A673 (cell line): ENCODE data around the gene EGFR.

Experiments
- EZH2 ChIP-seq: fragments of 200-600 bp; sonication (generic); IDR thresholded peaks from 2 replicates; pipeline ENCODE4 v1.6.1; 2017; ENCODE audit warnings: borderline replicate concordance, low read depth, mild to moderate bottlenecking, mixed read lengths, antibody characterized with exemption, low read length; ENCODE audit not compliant: poor library complexity, severe bottlenecking
- TF ChIP-seq, protein P1 (sequence below): fragments of 300-800, 200-600 bp; sonication (generic); conservative IDR thresholded peaks from 2 replicates; pipeline ENCODE4 v1.5.1; 2017; ENCODE audit warnings: low read depth, mild to moderate bottlenecking, antibody characterized with exemption, low read length, moderate library complexity, mixed read lengths

DNA sequence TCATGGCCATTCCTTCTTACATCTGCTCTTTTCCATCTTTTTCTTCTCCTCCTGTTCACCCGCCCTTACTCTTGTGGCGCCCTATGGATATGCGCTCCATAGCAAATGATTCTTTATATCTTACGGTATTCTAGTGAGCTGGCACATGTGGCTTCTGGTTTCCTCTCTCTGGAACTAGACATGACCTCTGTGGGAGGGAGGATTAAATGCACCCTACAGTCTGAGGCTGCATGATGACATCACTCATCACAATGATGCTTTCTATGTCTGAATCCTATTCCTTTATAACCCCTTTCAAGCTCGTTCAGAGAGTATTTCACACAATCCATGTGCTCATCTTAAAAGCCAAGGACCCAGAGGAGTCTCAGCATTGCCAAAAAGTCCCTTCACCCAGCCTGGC is 153.3 kb downstream of the EGFR start:
- no peak for TF ChIP-seq EZH2
- TF ChIP-seq, protein P1, sequence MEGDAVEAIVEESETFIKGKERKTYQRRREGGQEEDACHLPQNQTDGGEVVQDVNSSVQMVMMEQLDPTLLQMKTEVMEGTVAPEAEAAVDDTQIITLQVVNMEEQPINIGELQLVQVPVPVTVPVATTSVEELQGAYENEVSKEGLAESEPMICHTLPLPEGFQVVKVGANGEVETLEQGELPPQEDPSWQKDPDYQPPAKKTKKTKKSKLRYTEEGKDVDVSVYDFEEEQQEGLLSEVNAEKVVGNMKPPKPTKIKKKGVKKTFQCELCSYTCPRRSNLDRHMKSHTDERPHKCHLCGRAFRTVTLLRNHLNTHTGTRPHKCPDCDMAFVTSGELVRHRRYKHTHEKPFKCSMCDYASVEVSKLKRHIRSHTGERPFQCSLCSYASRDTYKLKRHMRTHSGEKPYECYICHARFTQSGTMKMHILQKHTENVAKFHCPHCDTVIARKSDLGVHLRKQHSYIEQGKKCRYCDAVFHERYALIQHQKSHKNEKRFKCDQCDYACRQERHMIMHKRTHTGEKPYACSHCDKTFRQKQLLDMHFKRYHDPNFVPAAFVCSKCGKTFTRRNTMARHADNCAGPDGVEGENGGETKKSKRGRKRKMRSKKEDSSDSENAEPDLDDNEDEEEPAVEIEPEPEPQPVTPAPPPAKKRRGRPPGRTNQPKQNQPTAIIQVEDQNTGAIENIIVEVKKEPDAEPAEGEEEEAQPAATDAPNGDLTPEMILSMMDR: no peak
